ENCODE measurements around the gene BRIP1. TPM values are rescaled to one million over a fixed set of nuclear protein-coding genes. Genes with fewer than 3 reads are reported as not detected.

The BRIP1 gene
- total RNA-seq, 1 experiment from 2014 or later, result 12.7 TPM

- no peak for DNase-seq (ENCODE audit: low read depth)
Observed at GRCh38 chr17:61758430-61758829, 104.9 kb downstream of the BRIP1 start.

- DNase-seq (ENCODE audit: low read depth), result no peak
Observed at GRCh38 chr17:61757168-61757567, 106.2 kb downstream of the BRIP1 start.

GRCh38 chr17:61756561-61756960, 106.8 kb downstream of the BRIP1 start:
- DNase-seq (ENCODE audit: low read depth), result no peak

- DNase-seq (ENCODE audit: low read depth), result no peak
Observed at GRCh38 chr17:61755668-61756067, 107.7 kb downstream of the BRIP1 start.

- no peak for DNase-seq (ENCODE audit: low read depth)
Observed at GRCh38 chr17:61755078-61755477, 108.2 kb downstream of the BRIP1 start.

GRCh38 chr17:61754124-61754523, 109.2 kb downstream of the BRIP1 start:
- no peak for DNase-seq (ENCODE audit: low read depth)

DNA sequence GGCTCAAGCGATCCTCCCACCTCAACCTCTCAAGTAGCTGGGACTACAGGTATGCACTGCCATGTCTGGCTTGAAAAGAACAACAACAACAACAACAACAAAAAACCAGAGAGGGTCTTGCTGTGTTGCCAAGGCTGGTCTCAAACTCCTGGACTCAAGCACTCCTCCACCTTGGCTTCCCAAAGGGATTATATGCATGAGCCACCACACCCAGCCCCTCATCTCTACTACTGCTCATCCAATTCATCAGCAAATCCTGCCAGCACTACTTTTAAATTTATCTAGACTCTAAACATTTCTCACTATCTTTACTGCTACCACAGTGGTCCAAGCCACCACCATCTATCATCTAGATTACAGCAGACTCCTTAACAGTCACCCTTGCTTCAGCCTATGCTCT, 109.6 kb downstream of the BRIP1 start:
- no peak for DNase-seq (ENCODE audit: low read depth)

DNA sequence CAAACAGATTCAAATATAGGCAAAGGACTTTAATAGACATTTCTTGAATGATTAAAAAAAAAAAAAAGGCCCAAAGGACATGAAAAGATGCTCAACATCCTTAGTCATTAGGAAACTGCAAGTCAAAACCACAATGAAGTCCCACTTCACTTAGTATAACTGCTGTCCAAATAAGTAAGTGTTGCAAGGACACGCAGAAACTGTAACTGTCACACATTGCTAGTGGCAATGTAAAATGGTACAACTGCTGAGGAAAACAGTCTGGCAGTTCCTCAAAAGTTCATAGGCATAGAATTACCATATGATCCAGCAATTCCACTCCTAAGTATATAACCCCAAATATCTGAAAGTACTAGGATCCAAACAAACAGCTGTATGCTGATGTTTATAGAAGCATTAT, 112.7 kb downstream of the BRIP1 start:
- no peak for DNase-seq (ENCODE audit: low read depth)

DNA sequence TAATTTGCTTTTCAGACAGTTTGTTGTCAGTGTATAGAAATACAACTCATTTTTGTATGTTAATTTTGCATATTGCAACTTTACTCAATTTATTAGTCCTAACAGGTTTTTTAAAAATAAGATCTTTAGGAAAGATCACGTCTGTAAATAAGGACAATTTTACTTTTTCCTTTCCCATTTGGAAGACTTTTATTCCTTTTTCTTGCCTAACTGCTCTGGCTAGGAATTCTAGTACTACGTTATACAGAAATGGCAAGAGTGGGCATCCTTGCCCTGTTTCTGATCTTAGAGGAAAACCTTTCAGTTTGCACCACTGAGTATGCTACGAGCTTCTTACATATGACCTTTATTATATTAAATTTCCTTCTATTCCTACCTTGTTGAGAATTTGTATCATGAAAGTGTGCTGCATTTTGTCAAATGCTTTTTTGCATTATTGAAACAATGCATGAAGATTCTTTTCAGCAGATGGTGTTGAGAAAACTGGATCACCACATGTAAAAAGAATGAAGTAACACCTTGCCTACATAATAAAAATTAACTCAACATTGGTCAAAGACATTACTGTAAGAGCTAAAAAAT, 113.4 kb downstream of the BRIP1 start:
- no peak for DNase-seq (ENCODE audit: low read depth)

GRCh38 chr17:61746248-61746985, 116.9 kb downstream of the BRIP1 start:
- DNase-seq (ENCODE audit: low read depth), result no peak

DNA sequence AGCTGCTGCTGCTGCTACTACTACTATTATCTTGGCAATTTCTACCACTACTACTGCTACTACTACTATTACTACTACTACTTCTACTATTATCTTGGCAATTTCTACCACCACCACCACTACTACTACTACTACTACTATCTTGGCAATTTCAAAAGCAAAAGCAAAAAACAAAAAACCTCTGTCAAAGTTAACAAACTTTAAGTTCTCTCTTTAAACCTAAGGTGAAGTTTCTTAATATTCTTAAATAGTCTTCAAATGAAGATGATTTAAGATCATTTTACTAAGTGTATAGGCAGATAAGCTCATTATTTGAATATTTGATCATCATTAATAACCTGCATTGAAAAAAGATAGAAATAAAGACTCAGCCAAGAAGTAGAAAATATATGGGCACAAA, 118.5 kb downstream of the BRIP1 start:
- DNase-seq (ENCODE audit: low read depth), result no peak

GRCh38 chr17:61744252-61744651, 119.1 kb downstream of the BRIP1 start:
- no peak for DNase-seq (ENCODE audit: low read depth)

GRCh38 chr17:61743766-61744165, 119.6 kb downstream of the BRIP1 start:
- no peak for DNase-seq (ENCODE audit: low read depth)

DNA sequence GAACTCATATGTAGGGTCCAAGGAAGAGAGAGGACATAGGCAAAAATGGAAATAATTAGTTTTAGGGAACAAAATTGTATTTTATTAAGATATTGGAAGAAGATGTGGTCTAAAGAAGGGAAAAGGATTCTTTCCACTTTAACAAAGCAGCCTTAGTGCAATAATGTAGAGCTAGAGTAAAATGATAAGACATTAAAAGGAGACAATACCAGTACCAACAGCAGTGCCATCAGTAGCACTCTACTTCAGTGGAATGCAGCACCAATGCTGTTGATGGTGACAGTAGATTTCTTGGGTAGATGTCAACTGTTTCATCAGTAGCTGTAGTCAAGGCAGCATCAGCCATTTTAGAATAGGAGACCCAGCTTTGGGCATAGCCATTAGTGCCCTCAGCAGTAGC, 124.3 kb downstream of the BRIP1 start:
- no peak for DNase-seq (ENCODE audit: low read depth)

DNA sequence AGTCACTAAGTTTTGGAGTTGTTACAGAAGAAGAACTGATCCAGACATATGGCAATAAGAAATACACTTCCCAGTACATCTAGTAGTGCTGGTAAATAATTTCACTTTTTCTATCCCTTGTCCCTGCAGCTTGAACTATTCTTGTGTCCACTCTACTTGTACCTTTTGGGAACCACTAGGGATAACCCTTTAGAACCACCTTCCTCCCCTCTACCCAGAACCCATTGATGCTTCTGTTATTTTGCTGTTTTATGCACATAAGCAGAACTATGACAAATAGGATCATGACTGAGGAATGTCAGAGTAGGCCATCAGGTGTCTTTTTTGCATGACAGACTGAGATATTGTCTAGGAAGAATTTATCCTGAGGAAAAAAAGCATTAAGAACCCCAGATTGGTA, 125.1 kb downstream of the BRIP1 start:
- DNase-seq (ENCODE audit: low read depth), result no peak

DNA sequence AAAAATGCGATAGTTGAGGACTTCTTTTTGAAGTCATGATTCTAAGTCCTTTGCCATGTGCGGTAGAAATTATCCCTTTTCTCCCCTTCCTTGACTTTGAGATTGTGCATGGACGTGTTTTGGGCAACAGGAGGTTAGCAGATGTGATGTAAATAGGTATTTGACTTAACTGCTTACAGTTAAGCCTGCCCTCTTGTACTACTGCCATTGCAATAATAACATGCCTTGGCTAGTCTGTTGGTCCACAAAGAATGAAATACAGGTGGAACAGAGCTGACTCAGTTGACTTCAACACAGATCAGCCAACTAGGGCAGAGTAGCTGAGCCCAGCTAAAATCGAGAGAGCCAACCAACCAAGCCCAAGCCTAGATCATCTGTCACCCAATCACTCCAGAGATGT, 125.5 kb downstream of the BRIP1 start:
- no peak for DNase-seq (ENCODE audit: low read depth)

GRCh38 chr17:61736438-61736837, 126.9 kb downstream of the BRIP1 start:
- no peak for DNase-seq (ENCODE audit: low read depth)

DNA sequence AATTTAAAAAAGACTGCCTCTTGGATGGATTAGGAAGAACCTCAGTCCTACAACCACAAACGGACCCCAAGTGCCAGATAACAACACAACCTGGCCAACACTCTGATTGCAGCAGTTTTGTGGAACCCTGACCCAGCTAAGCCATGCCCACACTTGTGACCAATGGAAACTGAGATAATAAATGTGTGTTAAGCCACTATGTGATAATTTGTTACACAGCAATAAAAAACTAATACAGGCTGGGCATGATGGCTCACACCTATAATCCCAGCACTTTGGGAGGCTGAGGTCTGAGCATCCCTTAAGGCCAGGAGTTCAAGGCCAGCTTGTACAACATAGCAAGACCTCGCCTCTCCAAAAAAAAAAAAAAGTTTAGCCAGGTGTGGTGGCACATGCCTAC, 127.5 kb downstream of the BRIP1 start:
- DNase-seq (ENCODE audit: low read depth), result no peak

DNA sequence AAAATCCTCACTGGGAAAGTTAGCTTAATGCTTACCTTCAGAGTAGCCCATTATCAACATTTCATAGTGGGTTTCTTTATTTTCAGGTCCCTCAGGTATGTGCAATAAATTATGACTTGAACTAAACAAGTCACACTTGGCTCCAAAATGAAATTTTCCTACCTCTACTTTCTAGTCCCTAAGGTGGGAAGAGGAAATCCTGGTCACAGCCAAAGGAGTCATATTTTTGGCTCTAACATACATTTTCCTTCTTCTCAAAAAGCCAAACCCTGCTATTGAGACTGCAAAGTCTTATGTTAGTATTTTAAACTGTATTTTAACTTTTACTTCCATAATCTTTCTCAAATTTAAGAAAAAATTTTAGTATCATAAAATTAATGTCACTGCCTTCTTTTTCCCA, 128.9 kb downstream of the BRIP1 start:
- no peak for DNase-seq (ENCODE audit: low read depth)

DNA sequence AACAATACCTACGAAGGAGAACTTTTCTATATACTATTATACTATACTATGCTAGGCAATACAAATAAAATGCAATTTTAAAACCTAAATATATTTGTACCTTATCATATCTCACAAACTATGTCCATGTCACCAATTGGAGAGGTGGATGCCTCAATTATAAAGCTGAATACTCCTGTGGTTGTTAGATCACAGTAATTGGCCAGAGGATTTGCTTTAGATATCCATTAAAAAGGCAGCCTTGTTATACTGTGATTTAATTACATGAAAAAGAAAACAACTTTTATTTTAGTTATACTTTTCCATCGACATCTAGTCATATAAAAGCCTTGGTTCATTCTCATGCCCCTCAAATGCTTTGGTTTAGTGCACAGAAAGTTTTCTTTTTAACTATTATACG, 129.3 kb downstream of the BRIP1 start:
- no peak for DNase-seq (ENCODE audit: low read depth)

DNA sequence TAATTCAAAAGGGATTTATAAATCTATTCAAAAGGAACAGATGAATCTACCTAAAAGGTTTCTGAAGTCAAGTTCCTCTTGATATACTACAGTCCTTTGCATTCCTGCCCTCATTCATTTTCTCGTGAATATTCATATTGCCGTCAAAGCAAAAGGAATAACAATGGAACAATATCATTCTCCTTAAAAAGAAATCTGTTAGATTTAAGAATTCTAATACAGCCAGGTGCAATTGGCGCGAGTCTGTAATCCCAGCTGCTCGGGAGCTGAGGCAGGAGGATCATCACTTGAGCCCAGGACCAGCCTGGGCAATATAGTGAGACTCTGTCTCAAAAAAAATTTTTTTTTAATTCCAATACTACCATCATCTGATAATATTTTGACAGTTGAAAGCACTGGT, 130.3 kb downstream of the BRIP1 start:
- DNase-seq (ENCODE audit: low read depth), result no peak

DNA sequence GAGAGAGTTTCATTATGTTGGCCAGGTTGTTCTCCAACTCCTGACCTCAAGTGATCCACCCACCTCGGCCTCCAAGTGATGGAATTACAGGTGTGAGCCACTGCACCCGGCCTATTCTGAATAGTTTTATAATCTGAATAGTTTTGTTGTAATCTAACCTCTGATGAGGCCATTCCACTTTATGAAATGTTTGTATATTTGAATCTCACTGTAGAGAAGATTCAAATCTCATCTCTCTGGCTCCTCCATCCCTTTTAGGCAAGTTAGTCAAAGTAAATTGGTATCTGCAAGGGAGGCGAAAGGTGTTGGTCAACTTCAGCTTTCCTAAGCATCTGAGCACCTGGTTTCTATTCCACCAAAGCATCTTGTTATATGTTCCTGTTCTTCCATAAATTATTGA, 131.2 kb downstream of the BRIP1 start:
- DNase-seq (ENCODE audit: low read depth), result no peak

- no peak for DNase-seq (ENCODE audit: low read depth)
Observed at GRCh38 chr17:61731330-61731729, 132.0 kb downstream of the BRIP1 start.

- DNase-seq (ENCODE audit: low read depth), result no peak
Observed at GRCh38 chr17:61729690-61730268, 133.5 kb downstream of the BRIP1 start.
